ENCODE results near the gene NFIA.

Gene NFIA

DNA sequence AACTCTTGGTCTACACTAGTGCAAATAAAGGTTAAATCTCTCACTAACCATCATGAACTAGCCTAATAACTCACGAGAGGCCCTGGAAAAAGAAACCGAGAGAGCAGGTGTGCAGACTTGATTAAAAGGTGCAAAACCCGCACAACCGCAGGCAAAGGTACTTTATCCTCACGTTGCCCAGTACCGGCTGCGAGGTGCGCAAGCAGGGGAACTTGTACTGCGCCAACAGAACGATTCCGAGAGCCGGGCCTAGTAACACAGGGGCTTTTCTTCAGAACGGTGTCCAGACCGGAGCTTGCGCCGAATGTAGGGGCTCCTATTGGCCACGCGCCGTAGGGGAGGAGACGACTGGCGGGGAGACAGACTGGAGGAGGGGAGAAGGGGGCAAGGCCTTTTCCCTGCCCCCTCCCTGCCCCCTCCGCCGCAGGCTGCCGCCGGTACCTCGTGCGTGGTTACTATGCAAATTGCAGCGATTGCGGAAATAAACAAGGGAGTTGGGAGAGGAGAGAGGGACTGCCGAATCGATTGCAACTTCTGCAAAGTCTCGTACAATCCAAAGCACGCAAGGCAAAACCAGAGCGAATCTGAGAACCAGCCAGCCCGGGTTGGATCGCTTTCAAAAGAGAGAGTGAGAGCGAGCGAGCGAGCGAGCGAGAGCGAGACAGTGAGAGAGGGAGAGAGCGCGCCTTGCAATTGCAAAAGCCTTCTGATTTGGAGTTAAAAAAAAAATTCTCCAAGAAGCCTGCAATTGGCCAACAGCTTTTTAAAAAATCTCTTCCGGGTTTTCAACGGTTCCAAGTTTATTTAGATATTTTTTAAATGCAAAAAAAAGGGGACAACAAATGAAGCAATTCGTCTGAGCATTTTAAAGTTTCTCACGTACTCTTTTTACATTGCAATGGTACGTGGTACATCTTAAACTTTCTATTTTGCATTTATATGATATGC, 5.4 kb upstream of the NFIA start:
- H3K4me1 ChIP-seq, result peaks cover 26% of the 10 kb centered on the region
- H3K4me2 ChIP-seq (ENCODE audit: low read length), result peak overlapping the region; percentile 82
- peak overlapping the region; percentile 78 for H2AFZ ChIP-seq
- H3K27ac ChIP-seq, result peak overlapping the region; percentile 87
- H3K27me3 ChIP-seq (ENCODE audit: control insufficient read depth, insufficient read depth, low read length), result no peaks in the 10 kb centered on the region
- H3K9ac ChIP-seq, result no peak overlapping the region
- no peaks in the 10 kb centered on the region for H3K79me2 ChIP-seq
- no peaks in the 10 kb centered on the region for H3K36me3 ChIP-seq (ENCODE audit: control insufficient read depth, insufficient read depth, low read length)
- H3K9me3 ChIP-seq (ENCODE audit: control insufficient read depth, low read length), result no peaks in the 10 kb centered on the region
- peak overlapping the region; percentile 79 for H3K4me3 ChIP-seq (ENCODE audit: low read depth, low read length)
- no peak for TF ChIP-seq CTCF (IDR thresholded peaks at IDR 0.05)

DNA sequence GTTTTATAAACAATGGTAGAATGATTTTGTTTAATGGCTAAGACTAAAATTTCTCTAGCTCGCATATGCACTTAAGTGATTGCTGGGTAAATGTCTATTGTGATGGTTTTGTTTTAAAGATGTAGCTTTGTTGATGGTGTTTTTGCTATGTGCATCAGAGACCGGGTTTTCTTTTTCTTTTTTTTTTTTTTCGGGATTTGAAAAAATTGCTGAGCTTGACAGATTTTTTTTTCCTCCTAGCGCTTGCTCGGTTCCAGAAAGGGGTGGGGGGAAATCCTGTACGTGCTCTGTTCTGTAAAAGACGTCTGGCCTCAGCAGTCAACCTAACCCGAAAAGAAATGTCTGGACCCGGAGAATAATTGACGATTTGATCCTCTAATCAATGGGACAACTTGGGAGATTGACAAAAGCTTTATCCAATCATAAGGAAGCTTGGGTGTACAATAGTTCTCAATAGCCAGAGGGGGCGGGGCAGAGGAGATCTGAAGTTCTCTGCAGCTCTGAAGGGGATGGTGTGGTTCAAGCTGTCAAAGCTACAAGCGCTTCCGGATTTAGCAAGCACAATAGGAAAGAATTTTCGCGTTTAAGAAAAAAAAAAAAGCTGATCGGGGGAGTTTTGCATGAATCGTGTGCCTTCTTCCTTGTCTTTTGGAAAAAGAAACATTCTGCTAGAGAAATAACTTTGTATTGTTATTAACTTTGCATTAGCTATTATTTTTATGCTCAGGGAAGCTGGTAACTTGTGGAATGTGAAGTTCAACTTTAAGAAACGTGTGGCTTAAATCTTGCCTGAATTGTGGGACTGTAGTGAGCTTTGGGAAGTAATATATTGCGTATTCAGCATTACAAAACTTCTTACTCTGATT, 4.5 kb upstream of the NFIA start:
- Histone ChIP-seq H3K27me3 (ENCODE audit: control insufficient read depth, insufficient read depth, low read length) (no peaks in the 10 kb centered on the region), H2AFZ (peak overlapping the region; percentile 78), H3K4me1 (peaks cover 26% of the 10 kb centered on the region), H3K36me3 (ENCODE audit: control insufficient read depth, insufficient read depth, low read length) (no peaks in the 10 kb centered on the region), H3K4me2 (ENCODE audit: low read length) (peak overlapping the region; percentile 82), H3K9me3 (ENCODE audit: control insufficient read depth, low read length) (no peaks in the 10 kb centered on the region), H3K4me3 (ENCODE audit: low read depth, low read length) (peak overlapping the region; percentile 79), H3K27ac (peak overlapping the region; percentile 87), H3K9ac (no peak overlapping the region), H3K79me2 (no peaks in the 10 kb centered on the region)
- no peak for TF ChIP-seq CTCF (IDR thresholded peaks at IDR 0.05)

- Histone ChIP-seq H3K4me3 (ENCODE audit: low read depth, low read length) (peak overlapping the region; percentile 79), H3K27ac (peak overlapping the region; percentile 87), H3K4me2 (ENCODE audit: low read length) (peak overlapping the region; percentile 82), H3K4me1 (peaks cover 26% of the 10 kb centered on the region), H2AFZ (peak overlapping the region; percentile 50), H3K9me3 (ENCODE audit: control insufficient read depth, low read length) (no peaks in the 10 kb centered on the region), H3K36me3 (ENCODE audit: control insufficient read depth, insufficient read depth, low read length) (no peaks in the 10 kb centered on the region), H3K79me2 (no peaks in the 10 kb centered on the region), H3K27me3 (ENCODE audit: control insufficient read depth, insufficient read depth, low read length) (no peaks in the 10 kb centered on the region), H3K9ac (no peak overlapping the region)
- no peak for TF ChIP-seq CTCF (IDR thresholded peaks at IDR 0.05)
These were observed 3.6 kb upstream of the NFIA start for GRCh38 chr1:61078618-61079295.

DNA sequence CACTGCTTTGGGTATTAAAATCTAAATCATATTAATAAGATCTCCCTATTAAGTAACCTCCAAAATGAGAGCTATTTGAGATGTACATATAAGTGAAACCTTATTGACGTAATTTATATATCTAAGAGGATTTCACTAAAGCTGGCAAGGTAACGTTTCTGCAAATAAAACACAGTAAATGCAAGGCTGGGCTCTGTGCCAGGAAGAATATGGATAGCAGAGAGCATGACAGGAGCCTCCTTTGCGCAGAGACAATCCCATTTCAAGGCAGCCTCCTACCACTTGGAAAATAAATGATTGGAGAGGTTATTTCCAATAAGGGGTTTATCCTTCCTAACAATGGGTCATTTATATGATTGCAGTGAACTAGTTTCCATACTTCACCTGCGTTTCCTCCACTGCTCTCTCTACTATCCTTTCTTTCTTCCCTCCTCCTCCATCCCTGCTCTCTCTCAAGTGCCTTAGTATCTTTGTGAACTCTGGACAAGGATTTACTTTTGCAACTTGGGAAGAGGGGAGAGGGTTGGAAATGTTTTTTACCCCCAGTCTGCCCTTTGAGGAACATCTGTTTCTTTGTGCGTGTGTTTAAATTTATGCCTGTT, 3.0 kb upstream of the NFIA start:
- Histone ChIP-seq H3K9ac (no peak overlapping the region), H3K4me1 (peaks cover 26% of the 10 kb centered on the region), H3K27me3 (ENCODE audit: control insufficient read depth, insufficient read depth, low read length) (no peaks in the 10 kb centered on the region), H3K36me3 (ENCODE audit: control insufficient read depth, insufficient read depth, low read length) (no peaks in the 10 kb centered on the region), H2AFZ (peak overlapping the region; percentile 36), H3K27ac (peak overlapping the region; percentile 87), H3K4me2 (ENCODE audit: low read length) (peak overlapping the region; percentile 28), H3K4me3 (ENCODE audit: low read depth, low read length) (peak overlapping the region; percentile 33), H3K9me3 (ENCODE audit: control insufficient read depth, low read length) (no peaks in the 10 kb centered on the region), H3K79me2 (no peaks in the 10 kb centered on the region)
- TF ChIP-seq CTCF (IDR thresholded peaks at IDR 0.05), result no peak

Measured in parathyroid adenoma (tissue), 2 donors.